Measurements from ENCODE around the gene EXOC4. TPM values are rescaled to one million over a fixed set of nuclear protein-coding genes. Genes with fewer than 3 reads are reported as not detected.
A peak's percentile ranks its signal among the peaks of the same experiment; 100 is the strongest.

Gene EXOC4
- total and polyA plus RNA-seq, 2 experiments from 2014 or later: 23.9 to 51.7 TPM

DNA sequence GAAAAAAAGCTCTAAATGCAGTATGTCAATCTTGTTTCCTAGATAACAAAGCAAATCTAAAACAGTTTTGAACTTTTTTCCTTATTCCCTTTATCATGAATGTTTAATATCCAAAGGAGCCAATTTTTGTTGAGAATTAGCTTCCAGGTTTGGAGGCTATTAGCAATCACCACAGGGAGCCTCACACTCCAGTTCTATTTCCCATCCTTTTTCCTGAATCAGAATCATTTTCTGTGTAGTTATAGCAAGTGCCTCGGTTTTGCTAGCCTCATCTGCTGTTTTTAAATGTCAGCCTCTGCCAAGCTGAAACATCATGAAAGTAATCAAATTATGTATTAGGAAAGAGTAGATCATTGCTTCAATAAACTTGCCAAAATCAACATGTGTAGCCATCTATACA, 516.8 kb downstream of the EXOC4 start:
- Histone ChIP-seq H3K4me2 (ENCODE audit: unreplicated experiment) (no peak overlapping the region), H3K4me3 (no peak overlapping the region), H3F3A (ENCODE audit: insufficient read depth) (no peaks in the 10 kb centered on the region), H4K20me1 (ENCODE audit: insufficient read depth) (no peaks in the 10 kb centered on the region), H3K27me3 (replicated peaks; ENCODE audit: insufficient read depth) (no peaks in the 10 kb centered on the region), H3K36me3 (ENCODE audit: low read depth) (no peaks in the 10 kb centered on the region), H3K9me2 (ENCODE audit: insufficient read depth) (no peaks in the 10 kb centered on the region), H3K9me3 (ENCODE audit: low read depth) (no peaks in the 10 kb centered on the region), H3K4me1 (ENCODE audit: insufficient read depth) (no peaks in the 10 kb centered on the region), H3K9ac (no peak overlapping the region), H3K79me2 (ENCODE audit: insufficient read depth) (no peaks in the 10 kb centered on the region), H3K27ac (no peak overlapping the region), H2AFZ (no peak overlapping the region)
- WGBS, 2 experiments (ENCODE audit: low coverage in 1 of 2, low lambda C conversion rate in 2 of 2, missing lambda C conversion rate in 2 of 2): 42 to 73% methylated on average over 1 of the region's 1 CpG
- in situ Hi-C loops (cut with MboI): no loop called here
- TF ChIP-seq EZH2 (IDR thresholded peaks at IDR 0.05; ENCODE audit: insufficient read depth, poor library complexity, severe bottlenecking) (no peak), EZH2phosphoT487 (IDR thresholded peaks at IDR 0.05; ENCODE audit: insufficient read depth, low read depth) (no peak)
- DNase-seq: no peak

DNA sequence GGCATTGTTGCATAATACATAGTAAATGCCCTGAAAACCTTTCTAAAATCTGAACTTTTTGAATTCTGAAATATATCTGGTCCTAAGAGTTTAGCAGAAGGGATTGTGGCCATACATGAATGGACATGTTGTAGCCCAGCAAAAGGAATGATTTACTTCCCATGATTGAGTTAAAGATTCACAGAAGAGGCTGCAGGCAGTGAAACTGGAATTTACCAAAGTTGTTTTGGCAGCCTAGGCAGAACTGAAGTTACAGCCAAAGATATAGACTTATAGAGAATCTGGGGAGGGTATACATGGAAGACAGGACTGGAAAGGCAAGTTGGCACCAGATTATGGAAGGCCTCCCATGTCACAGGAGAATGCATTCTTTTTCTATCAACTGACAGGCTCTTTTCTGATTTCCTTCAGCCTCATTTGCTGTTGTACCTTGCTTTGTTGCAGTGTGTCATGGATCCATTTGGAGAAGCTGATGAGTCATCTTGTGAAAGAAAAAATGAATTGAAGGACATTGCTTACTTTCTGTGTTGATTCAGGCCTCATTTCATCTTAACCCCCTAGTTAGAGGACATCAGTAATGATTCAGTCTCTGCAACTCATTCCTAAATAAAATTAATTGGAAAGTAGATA, 518.1 kb downstream of the EXOC4 start:
- H3K4me1 ChIP-seq (ENCODE audit: insufficient read depth): no peaks in the 10 kb centered on the region
- no peaks in the 10 kb centered on the region for H3K27me3 ChIP-seq (replicated peaks; ENCODE audit: insufficient read depth)
- H2AFZ ChIP-seq: no peak overlapping the region
- no peaks in the 10 kb centered on the region for H3F3A ChIP-seq (ENCODE audit: insufficient read depth)
- H3K79me2 ChIP-seq (ENCODE audit: insufficient read depth): no peaks in the 10 kb centered on the region
- no peaks in the 10 kb centered on the region for H3K36me3 ChIP-seq (ENCODE audit: low read depth)
- H4K20me1 ChIP-seq (ENCODE audit: insufficient read depth): no peaks in the 10 kb centered on the region
- no peak overlapping the region for H3K27ac ChIP-seq
- in situ Hi-C loops (cut with MboI): no loop called here
- TF ChIP-seq EZH2 (IDR thresholded peaks at IDR 0.05; ENCODE audit: insufficient read depth, poor library complexity, severe bottlenecking) (no peak), EZH2phosphoT487 (IDR thresholded peaks at IDR 0.05; ENCODE audit: insufficient read depth, low read depth) (no peak)
- H3K4me2 ChIP-seq (ENCODE audit: unreplicated experiment): no peak overlapping the region
- H3K9ac ChIP-seq: no peak overlapping the region
- no peak overlapping the region for H3K4me3 ChIP-seq
- H3K9me2 ChIP-seq (ENCODE audit: insufficient read depth): no peaks in the 10 kb centered on the region
- no peaks in the 10 kb centered on the region for H3K9me3 ChIP-seq (ENCODE audit: low read depth)
- DNase-seq: peak; percentile 58

GRCh38 chr7:133771788-133772419, 519.0 kb downstream of the EXOC4 start:
- Histone ChIP-seq H3K4me1 (ENCODE audit: insufficient read depth) (no peaks in the 10 kb centered on the region), H3K27ac (no peak overlapping the region), H4K20me1 (ENCODE audit: insufficient read depth) (no peaks in the 10 kb centered on the region), H3K9me2 (ENCODE audit: insufficient read depth) (no peaks in the 10 kb centered on the region), H3K27me3 (replicated peaks; ENCODE audit: insufficient read depth) (no peaks in the 10 kb centered on the region), H2AFZ (no peak overlapping the region), H3K79me2 (ENCODE audit: insufficient read depth) (no peaks in the 10 kb centered on the region), H3K9me3 (ENCODE audit: low read depth) (no peaks in the 10 kb centered on the region), H3K4me2 (ENCODE audit: unreplicated experiment) (no peak overlapping the region), H3K4me3 (no peak overlapping the region), H3K36me3 (ENCODE audit: low read depth) (no peaks in the 10 kb centered on the region), H3F3A (ENCODE audit: insufficient read depth) (no peaks in the 10 kb centered on the region), H3K9ac (no peak overlapping the region)
- in situ Hi-C loops (cut with MboI): no loop called here
- 53 to 63% methylated on average over 4 of the region's 4 CpGs for WGBS, 2 experiments (ENCODE audit: low coverage in 1 of 2, low lambda C conversion rate in 2 of 2, missing lambda C conversion rate in 2 of 2)
- DNase-seq: no peak
- no peak for TF ChIP-seq EZH2phosphoT487 (IDR thresholded peaks at IDR 0.05; ENCODE audit: insufficient read depth, low read depth)
- no peak for TF ChIP-seq EZH2 (IDR thresholded peaks at IDR 0.05; ENCODE audit: insufficient read depth, poor library complexity, severe bottlenecking)

DNA sequence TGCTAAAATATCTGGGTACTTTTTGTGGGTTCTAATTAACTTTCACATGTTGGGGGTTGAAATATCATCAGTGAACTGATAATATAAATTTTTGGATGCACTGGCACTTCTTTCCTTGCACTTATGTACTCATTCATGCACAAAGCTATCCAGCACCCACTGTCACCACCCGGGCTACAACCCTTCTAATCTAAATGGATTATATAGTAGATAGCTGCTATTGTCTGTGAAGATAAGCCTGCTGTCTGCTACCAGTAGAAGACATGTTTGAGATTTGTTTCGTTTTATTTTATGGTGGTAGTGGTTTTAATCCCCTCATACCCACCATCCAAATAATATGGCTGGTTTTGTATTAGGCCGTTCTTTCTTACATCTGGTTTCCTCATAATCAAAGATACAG, 520.7 kb downstream of the EXOC4 start:
- H3K9me2 ChIP-seq (ENCODE audit: insufficient read depth): no peaks in the 10 kb centered on the region
- no peak overlapping the region for H3K4me2 ChIP-seq (ENCODE audit: unreplicated experiment)
- in situ Hi-C loops (cut with MboI): no loop called here
- no peak overlapping the region for H3K9ac ChIP-seq
- no peak overlapping the region for H3K4me3 ChIP-seq
- H3F3A ChIP-seq (ENCODE audit: insufficient read depth): no peaks in the 10 kb centered on the region
- H2AFZ ChIP-seq: no peak overlapping the region
- H3K27me3 ChIP-seq (replicated peaks; ENCODE audit: insufficient read depth): no peaks in the 10 kb centered on the region
- H3K36me3 ChIP-seq (ENCODE audit: low read depth): no peaks in the 10 kb centered on the region
- no peaks in the 10 kb centered on the region for H3K79me2 ChIP-seq (ENCODE audit: insufficient read depth)
- TF ChIP-seq EZH2 (IDR thresholded peaks at IDR 0.05; ENCODE audit: insufficient read depth, poor library complexity, severe bottlenecking) (no peak), EZH2phosphoT487 (IDR thresholded peaks at IDR 0.05; ENCODE audit: insufficient read depth, low read depth) (no peak)
- no peak overlapping the region for H3K27ac ChIP-seq
- H3K9me3 ChIP-seq (ENCODE audit: low read depth): no peaks in the 10 kb centered on the region
- 79 to 83% methylated on average over 3 of the region's 3 CpGs for WGBS, 2 experiments (ENCODE audit: low coverage in 1 of 2, low lambda C conversion rate in 2 of 2, missing lambda C conversion rate in 2 of 2)
- no peaks in the 10 kb centered on the region for H3K4me1 ChIP-seq (ENCODE audit: insufficient read depth)
- H4K20me1 ChIP-seq (ENCODE audit: insufficient read depth): no peaks in the 10 kb centered on the region
- DNase-seq: no peak
